Hippocampal formation (tissue), 2 donors: ENCODE data around the gene UBA6.
"Not testable (repeated sequence)": the region's sequence is repeated elsewhere in the genome, so short reads cannot be mapped to it uniquely, and the experiment has no call there.

ENCODE experiments used
- DNase-seq, 2 donors: peaks; one replicate each; lab custom pipeline; 2025; lab: John Stamatoyannopoulos, UW

Gene UBA6

DNA sequence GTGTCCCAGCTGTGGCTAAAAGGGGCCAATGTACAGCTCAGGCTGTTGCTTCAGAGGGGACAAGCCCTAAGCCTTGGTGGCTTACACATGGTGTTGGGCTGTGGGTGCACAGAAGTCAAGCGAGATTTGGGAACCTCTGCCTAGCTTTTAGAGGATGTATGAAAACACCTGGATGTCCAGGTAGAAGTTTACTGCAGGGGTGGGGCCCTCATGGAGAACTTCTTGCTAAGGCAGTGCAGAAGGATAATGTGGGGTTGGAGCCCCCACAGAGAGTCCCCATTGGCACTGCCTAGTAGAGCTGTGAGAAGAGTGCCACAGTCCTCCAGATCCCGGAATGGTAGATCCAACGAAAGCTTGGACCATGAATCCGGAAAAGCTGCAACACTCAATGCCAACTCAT lies 40.5 kb downstream of the UBA6 start:
- no peak for DNase-seq

DNA sequence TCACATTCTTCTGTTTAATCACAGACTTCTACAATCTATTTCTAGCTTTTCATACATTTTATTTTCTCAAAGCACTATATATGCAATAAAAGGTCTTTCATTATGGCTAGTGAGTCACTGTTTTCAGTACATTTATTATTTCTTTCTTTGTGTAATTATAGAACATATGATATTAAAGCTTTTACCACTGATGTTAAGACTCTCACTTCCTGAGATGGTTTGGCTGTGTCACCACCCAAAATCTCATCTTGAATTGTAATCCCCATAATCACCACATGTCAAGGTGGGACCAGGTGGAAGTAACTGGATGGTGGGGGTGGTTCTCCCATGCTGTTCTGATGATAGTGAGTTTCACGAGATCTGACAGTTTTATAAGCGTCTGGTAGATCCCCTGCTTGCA lies 41.9 kb downstream of the UBA6 start:
- no peak for DNase-seq

GRCh38 chr4:67658302-67658701 lies 42.7 kb downstream of the UBA6 start:
- no peak for DNase-seq

GRCh38 chr4:67651536-67651935 lies 49.4 kb downstream of the UBA6 start:
- no peak for DNase-seq

DNA sequence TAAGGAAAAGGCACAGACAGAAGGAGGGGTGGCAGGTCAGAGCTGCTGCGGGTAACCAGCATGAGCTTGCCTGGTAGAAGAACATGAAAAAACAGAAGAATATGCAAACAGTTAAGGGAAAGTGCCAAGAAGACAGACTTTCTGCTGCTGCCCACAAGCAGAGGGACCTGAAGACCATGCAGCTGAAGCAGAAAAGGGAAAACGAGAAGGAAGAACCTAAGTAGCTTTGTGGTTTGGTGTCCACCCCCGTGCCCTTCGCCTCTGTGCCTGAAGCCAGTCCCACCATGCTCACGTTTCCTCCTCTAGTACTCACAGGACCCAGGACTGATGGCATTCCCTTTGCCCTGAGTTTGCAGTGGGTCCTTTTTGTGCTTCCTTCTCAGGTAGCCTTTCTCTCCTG lies 62.8 kb downstream of the UBA6 start:
- DNase-seq, result no peak

GRCh38 chr4:67636978-67637377 lies 64.0 kb downstream of the UBA6 start:
- DNase-seq, result not testable (repeated sequence)

DNA sequence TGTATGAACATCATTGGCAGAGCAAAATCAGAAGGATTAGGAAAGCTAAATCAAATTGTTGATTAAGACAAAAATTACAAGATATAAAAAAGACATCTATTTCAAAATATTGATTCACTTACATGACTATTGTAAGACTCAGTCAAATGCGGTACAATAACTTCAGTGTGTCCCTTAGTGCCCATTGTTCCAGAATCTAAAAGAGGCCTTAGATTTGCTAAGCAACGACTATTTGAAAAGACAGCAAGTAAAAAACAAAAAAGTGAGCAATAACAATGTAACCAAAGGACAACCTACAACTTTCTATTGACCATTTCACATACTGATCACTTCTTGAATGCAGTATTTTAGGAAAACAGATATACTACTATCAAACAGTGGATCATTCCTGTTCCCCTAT lies 65.6 kb downstream of the UBA6 start:
- peak in 1 of 2 donors; percentile 6 for DNase-seq

DNA sequence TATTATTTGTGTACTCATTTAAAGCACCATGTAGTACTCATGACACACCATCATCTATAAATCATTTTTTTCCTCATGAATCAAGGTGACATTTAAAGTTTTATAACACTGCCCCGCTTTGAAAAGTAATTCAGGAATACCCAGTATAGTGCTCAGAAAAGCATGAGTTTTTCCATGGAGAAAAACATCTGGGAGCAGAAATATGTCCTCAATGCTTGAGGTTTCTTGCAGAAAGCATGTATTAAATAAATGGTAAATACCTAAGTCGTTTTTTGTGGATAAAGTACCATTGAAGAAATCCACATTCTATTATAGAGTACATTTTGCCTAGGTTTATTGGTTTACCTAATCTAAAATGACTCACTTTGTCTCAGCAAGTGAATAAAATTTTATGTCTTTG lies 66.2 kb downstream of the UBA6 start:
- no peak for DNase-seq

- no peak for DNase-seq
Measured at GRCh38 chr4:67632492-67632891, 68.5 kb downstream of the UBA6 start.

DNA sequence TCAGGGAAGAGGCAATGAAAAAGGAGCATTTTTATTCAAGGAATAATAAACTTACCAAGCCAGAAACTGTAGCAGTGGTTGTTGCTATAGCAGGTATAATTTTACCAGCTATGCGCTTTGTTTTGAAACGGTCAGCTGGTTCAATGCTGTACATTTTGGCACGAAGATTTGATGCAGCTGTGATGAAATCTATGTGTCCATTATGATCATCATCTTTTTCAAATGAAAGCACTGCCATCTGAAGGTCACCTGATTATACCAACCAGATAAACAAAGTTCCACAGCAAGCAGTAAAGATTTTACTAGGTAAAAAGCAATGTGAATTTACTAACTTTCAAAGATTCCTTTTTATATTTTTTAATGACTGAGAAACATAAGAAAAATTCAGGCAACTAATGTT lies 76.0 kb downstream of the UBA6 start:
- DNase-seq, result peak; percentile 5

- DNase-seq, result no peak
Measured at GRCh38 chr4:67616478-67616877, 84.5 kb downstream of the UBA6 start.

- no peak for DNase-seq
Measured at GRCh38 chr4:67615119-67615518, 85.8 kb downstream of the UBA6 start.

DNA sequence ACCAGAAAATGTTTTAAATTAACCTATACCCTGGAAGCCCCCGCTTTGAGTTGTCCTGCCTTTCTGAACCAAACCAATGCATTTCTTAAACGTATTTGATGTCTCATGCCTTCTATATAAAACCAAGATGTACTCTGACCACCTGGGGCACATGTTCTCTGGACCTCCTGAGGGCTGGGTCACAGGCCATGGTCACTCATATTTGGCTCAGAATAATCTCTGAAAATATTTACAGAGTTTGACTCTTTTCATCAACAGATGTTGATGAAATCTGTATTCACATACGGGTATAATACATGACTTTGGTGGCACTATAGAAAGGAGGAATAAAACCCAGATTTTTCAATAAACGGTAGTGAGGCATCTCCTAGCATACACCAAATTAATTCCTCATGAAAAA lies 86.8 kb downstream of the UBA6 start:
- no peak for DNase-seq

GRCh38 chr4:67608027-67608426 lies 92.9 kb downstream of the UBA6 start:
- no peak for DNase-seq

DNA sequence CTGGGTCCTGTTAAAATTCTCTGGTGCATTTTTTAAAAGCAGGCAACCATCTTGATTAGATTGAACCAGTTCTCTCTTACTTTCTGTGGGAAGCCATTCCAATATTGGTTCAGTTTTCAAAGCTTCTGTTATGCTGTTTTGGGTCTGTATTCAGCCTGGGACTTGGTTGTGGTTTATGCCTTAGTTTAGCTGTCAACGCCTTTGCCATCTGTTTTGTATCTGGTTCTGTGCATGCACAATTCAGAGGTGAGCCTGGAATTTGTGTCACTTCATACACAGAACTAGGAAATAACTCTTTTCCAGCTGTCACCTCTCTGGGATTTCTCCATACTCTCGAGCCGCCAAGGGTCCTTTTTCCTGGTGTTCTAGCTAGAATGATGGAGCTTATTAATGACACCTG lies 96.2 kb downstream of the UBA6 start:
- no peak for DNase-seq

DNA sequence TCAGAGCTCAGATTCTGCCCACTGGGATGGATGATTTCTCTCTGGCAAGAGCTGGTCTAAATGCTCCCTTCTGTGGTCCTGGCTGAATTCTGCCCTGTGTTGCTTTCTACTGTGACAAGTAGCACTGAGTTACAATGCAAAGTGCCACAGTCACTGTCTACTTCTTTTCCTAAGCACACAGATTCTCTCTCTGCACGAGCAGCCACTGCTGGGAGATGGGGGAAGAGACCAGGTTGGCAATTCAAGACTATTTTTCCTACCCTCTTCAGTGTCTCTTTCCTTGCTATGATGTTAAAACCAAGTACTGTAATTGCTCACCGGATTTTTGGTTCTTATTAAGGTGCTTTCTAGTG lies 97.0 kb downstream of the UBA6 start:
- no peak for DNase-seq

DNA sequence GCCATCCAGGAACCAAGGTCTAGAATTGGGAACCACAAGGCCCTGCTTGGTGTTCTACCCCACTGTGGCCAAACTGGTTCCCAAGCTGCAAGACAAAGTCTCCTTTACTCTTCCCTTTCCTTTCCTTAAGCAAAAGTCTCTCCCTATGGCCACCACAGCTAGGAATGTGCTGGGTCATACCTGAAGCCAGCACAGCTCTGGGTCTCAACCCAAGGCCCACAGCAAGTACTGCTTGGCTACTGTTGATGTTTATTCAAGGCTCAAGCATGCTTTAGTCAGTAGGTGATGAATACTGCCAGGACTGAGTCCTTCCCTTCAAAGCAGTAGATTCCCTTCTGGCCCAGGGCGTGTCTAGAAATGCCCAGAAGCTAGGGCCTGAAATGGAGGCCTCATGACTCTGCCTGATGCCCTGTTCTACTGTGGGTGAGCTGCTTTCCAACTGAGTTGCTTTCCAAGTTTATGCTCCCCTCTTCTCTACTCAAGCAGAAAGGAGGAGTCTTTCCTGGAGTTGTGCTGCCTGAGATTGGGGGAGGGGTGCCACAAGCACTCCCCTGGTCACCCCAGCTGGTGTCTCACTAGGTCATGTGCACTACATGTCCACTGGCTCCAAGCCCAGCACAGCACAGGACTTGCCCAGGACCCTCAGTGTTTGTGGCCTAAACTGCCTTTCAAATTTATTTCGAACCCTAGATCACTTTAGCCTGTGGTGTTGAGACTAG lies 97.5 kb downstream of the UBA6 start:
- DNase-seq, result no peak

GRCh38 chr4:67593741-67594175 lies 107.2 kb downstream of the UBA6 start:
- DNase-seq, result peak in 1 of 2 donors; percentile 34

GRCh38 chr4:67587156-67587555 lies 113.8 kb downstream of the UBA6 start:
- DNase-seq, result no peak

DNA sequence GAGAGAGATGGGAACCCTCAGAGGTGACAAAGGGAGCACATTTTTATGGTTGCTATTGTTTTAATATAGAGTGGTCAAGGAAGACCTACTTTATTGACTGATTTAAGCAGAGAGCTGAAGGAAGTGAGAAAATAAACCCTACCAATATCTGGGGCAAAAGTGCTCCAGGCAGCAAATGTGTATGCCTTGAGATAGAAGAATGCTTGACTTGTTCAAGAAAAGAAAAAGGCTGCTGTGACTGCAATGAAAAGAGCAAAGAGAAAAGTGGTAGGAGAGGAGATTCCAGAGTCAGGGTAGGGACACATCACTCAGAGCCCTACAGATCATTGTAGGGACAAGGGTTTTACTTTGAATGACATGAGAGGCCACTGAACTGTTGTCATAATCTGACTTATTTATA lies 116.5 kb downstream of the UBA6 start:
- DNase-seq, result no peak

DNA sequence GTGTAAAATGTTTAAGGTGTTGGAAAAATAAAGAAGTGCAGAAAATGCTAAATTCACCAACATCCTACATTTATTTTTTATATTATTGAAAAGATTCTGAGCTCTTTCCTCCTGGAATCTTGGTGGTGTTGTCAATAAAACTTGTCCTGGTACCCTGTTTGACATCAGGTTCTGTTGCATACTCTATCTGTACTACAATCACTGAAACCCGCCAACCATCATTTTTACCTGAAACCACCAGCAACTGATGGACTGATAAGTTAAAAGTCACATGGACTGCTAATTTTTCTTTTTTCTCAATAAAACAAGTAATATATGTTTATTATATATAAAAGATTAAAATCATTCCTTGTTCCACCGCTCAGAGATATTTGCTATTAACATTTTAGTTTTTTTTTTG lies 119.0 kb downstream of the UBA6 start:
- DNase-seq, result no peak

DNA sequence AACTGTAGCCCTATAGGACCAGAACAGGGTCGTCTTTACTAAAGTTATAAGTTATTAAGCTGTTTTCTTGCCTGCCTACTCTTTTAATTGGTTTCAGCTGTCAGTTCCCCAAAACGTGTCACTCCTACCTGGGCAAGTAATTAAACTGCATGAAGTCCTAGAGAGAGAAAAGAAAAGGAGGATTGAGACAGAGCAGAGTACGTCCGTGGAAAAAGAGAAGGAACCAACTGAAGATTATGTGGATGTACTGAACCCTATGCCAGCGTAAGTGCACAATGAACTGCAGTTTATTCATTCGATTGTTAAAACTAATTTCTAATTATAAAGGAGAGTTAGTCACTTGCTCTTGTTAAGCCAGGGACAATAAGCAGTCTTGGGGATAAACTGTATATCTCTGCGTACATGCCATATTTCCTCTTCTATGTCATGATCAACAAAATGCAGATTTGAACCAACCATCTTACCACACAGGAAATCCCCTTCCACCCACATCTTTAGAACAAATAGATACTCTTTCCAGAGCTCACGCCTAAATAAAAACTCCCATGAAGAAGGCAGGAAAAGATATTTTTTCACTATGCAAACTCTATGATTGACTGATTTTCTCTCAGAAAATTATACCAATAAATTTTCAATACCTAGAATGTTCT lies 119.6 kb downstream of the UBA6 start:
- no peak for DNase-seq

- no peak for DNase-seq
Measured at GRCh38 chr4:67580577-67580976, 120.4 kb downstream of the UBA6 start.

DNA sequence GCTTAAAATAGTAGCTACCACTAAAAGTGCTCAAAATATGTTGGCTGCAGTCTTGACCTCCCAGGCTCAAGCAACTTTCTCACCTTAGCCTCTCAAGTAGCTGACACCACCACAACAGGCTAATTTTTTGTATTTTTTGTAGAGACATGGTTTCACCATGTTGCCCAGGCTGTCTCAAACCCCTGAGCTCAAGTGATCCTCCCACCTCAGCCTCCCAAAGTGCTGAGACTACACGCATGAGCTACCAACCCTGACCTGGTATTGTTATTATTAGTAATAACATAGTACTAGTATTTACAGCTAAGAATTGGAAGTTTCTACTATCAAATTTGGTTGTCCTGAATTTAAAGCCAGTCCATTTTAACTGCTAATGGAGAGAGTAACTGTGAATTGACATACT lies 124.4 kb downstream of the UBA6 start:
- DNase-seq, result no peak
